SK-N-SH (cell line): ENCODE data around the gene CD3G.

Source experiments
- CTCF ChIP-seq: fragments of 200-600 bp; sonication (generic); IDR thresholded peaks from 2 replicates; pipeline ENCODE4 v1.6.1; 2017; ENCODE audit warnings: antibody characterized with exemption, mild to moderate bottlenecking, moderate library complexity
- EZH2phosphoT487 ChIP-seq: fragments of 200-600 bp; sonication (generic); IDR thresholded peaks from 2 replicates; pipeline ENCODE4 v1.6.1; 2017; ENCODE audit warnings: low read depth, mixed run types, mild to moderate bottlenecking, antibody characterized with exemption, moderate library complexity, borderline replicate concordance
- JUND ChIP-seq: IDR thresholded peaks from 2 replicates; pipeline ENCODE4 v1.4.0; 2012
- NRF1 ChIP-seq: IDR thresholded peaks from 2 replicates; pipeline ENCODE4 v1.6.1; 2012; ENCODE audit warnings: low read depth, mild to moderate bottlenecking, low read length
- ZBTB33 ChIP-seq: IDR thresholded peaks from 2 replicates; pipeline ENCODE4 v1.4.0; 2012; ENCODE audit warnings: low read depth, borderline replicate concordance

- TF ChIP-seq CTCF: no peak
- TF ChIP-seq ZBTB33: no peak
- TF ChIP-seq NRF1: no peak
- no peak for TF ChIP-seq EZH2phosphoT487
- TF ChIP-seq JUND: no peak
These were observed 42.4 kb upstream of the CD3G start for GRCh38 chr11:118301600-118302195.
